Activated T-cell treated with anti-CD3 and anti-CD28 coated beads, Interleukin-2, amount 50 U/mL, for 4 hours (primary cell): ENCODE measurements around the gene ZNF106. TPM values are rescaled to one million over a fixed set of nuclear protein-coding genes. Genes with fewer than 3 reads are reported as not detected.

ENCODE experiments used
- ATAC-seq, 2 donors: fragments of 200-7000 bp; cut with Tn5 transposase; one replicate each; pipeline ENCODE4 v1.10.0; 2021
- DNase-seq: peaks from one replicate; pipeline ENCODE4 v3.0.0-alpha.2; 2020
- H3K27me3 Mint-ChIP-seq: one replicate; pipeline ENCODE4 v1.8.0; 2021; ENCODE audit warnings: low read depth, mixed read lengths
- H3K36me3 Mint-ChIP-seq: one replicate; pipeline ENCODE4 v1.8.0; 2022; ENCODE audit warnings: mixed read lengths; ENCODE audit not compliant: insufficient read depth
- H3K4me1 Mint-ChIP-seq: one replicate; pipeline ENCODE4 v1.8.0; 2021; ENCODE audit warnings: low read depth, mixed read lengths
- H3K4me3 Mint-ChIP-seq: one replicate; pipeline ENCODE4 v1.8.0; 2021; ENCODE audit warnings: mild to moderate bottlenecking, moderate library complexity, mixed read lengths
- H3K9me3 Mint-ChIP-seq: one replicate; pipeline ENCODE4 v1.8.0; 2021; ENCODE audit warnings: mixed read lengths
- total RNA-seq, 3 donors: library from RNA; stranded (reverse); gene quantifications; one replicate each; pipeline ENCODE4 v1.2.1, GENCODE V29; 2021

Gene ZNF106
- total RNA-seq, 3 donors from 2014 or later: 40.9 to 42.5 (median 41.4) TPM

- H3K9me3 Mint-ChIP-seq: peaks cover 11% of the 10 kb centered on the region
- DNase-seq (no peak), ATAC-seq (no peak)
- H3K4me3 Mint-ChIP-seq: no peak overlapping the region
- H3K27me3 Mint-ChIP-seq: no peaks in the 10 kb centered on the region
- H3K4me1 Mint-ChIP-seq: no peaks in the 10 kb centered on the region
- peaks cover 12% of the 10 kb centered on the region for H3K36me3 Mint-ChIP-seq
These were observed 112.9 kb downstream of the ZNF106 start for GRCh38 chr15:42378011-42378410.

GRCh38 chr15:42375941-42376340 lies 115.0 kb downstream of the ZNF106 start:
- ATAC-seq: no peak
- Mint-ChIP-seq H3K4me1 (no peaks in the 10 kb centered on the region), H3K36me3 (peaks cover 10% of the 10 kb centered on the region), H3K4me3 (no peak overlapping the region), H3K9me3 (peaks cover 11% of the 10 kb centered on the region), H3K27me3 (no peaks in the 10 kb centered on the region)
- DNase-seq: no peak

GRCh38 chr15:42375252-42375651 lies 115.7 kb downstream of the ZNF106 start:
- no peak for ATAC-seq
- peaks cover 10% of the 10 kb centered on the region for H3K36me3 Mint-ChIP-seq
- no peaks in the 10 kb centered on the region for H3K4me1 Mint-ChIP-seq
- no peak overlapping the region for H3K4me3 Mint-ChIP-seq
- DNase-seq: no peak
- H3K27me3 Mint-ChIP-seq: no peaks in the 10 kb centered on the region
- peaks cover 11% of the 10 kb centered on the region for H3K9me3 Mint-ChIP-seq

GRCh38 chr15:42374810-42375209 lies 116.1 kb downstream of the ZNF106 start:
- Mint-ChIP-seq H3K4me1 (no peaks in the 10 kb centered on the region), H3K27me3 (no peaks in the 10 kb centered on the region), H3K36me3 (peaks cover 10% of the 10 kb centered on the region), H3K4me3 (no peak overlapping the region), H3K9me3 (peaks cover 11% of the 10 kb centered on the region)
- ATAC-seq (no peak), DNase-seq (no peak)

- no peak overlapping the region for H3K4me3 Mint-ChIP-seq
- H3K4me1 Mint-ChIP-seq: no peaks in the 10 kb centered on the region
- H3K9me3 Mint-ChIP-seq: peaks cover 11% of the 10 kb centered on the region
- peaks cover 5% of the 10 kb centered on the region for H3K36me3 Mint-ChIP-seq
- DNase-seq: no peak
- no peak for ATAC-seq
- no peaks in the 10 kb centered on the region for H3K27me3 Mint-ChIP-seq
These were observed 117.0 kb downstream of the ZNF106 start for GRCh38 chr15:42373936-42374335.

- H3K9me3 Mint-ChIP-seq: peaks cover 11% of the 10 kb centered on the region
- H3K27me3 Mint-ChIP-seq: no peaks in the 10 kb centered on the region
- no peak overlapping the region for H3K4me3 Mint-ChIP-seq
- no peaks in the 10 kb centered on the region for H3K4me1 Mint-ChIP-seq
- peaks cover 3% of the 10 kb centered on the region for H3K36me3 Mint-ChIP-seq
- ATAC-seq (no peak), DNase-seq (no peak)
These were observed 117.7 kb downstream of the ZNF106 start for GRCh38 chr15:42373274-42373673.

GRCh38 chr15:42371096-42371495 lies 119.8 kb downstream of the ZNF106 start:
- no peaks in the 10 kb centered on the region for H3K36me3 Mint-ChIP-seq
- ATAC-seq (no peak), DNase-seq (no peak)
- no peaks in the 10 kb centered on the region for H3K27me3 Mint-ChIP-seq
- H3K4me1 Mint-ChIP-seq: no peaks in the 10 kb centered on the region
- no peaks in the 10 kb centered on the region for H3K9me3 Mint-ChIP-seq
- H3K4me3 Mint-ChIP-seq: no peak overlapping the region

GRCh38 chr15:42368096-42368495 lies 122.8 kb downstream of the ZNF106 start:
- Mint-ChIP-seq H3K27me3 (no peaks in the 10 kb centered on the region), H3K36me3 (no peaks in the 10 kb centered on the region), H3K4me3 (no peak overlapping the region), H3K4me1 (no peaks in the 10 kb centered on the region), H3K9me3 (no peaks in the 10 kb centered on the region)
- no peak for DNase-seq
- no peak for ATAC-seq

- H3K4me3 Mint-ChIP-seq: no peak overlapping the region
- ATAC-seq (no peak), DNase-seq (no peak)
- H3K4me1 Mint-ChIP-seq: no peaks in the 10 kb centered on the region
- H3K27me3 Mint-ChIP-seq: no peaks in the 10 kb centered on the region
- no peaks in the 10 kb centered on the region for H3K36me3 Mint-ChIP-seq
- no peaks in the 10 kb centered on the region for H3K9me3 Mint-ChIP-seq
These were observed 123.9 kb downstream of the ZNF106 start for GRCh38 chr15:42367041-42367440.

GRCh38 chr15:42365921-42366550 lies 124.9 kb downstream of the ZNF106 start:
- H3K4me1 Mint-ChIP-seq: no peaks in the 10 kb centered on the region
- DNase-seq (no peak), ATAC-seq (no peak)
- H3K36me3 Mint-ChIP-seq: no peaks in the 10 kb centered on the region
- H3K4me3 Mint-ChIP-seq: no peak overlapping the region
- H3K9me3 Mint-ChIP-seq: no peaks in the 10 kb centered on the region
- no peaks in the 10 kb centered on the region for H3K27me3 Mint-ChIP-seq

- Mint-ChIP-seq H3K4me3 (no peak overlapping the region), H3K9me3 (no peaks in the 10 kb centered on the region), H3K4me1 (no peaks in the 10 kb centered on the region), H3K36me3 (peaks cover 2% of the 10 kb centered on the region), H3K27me3 (no peaks in the 10 kb centered on the region)
- no peak for ATAC-seq
- DNase-seq: no peak
These were observed 126.4 kb downstream of the ZNF106 start for GRCh38 chr15:42364529-42364928.

- no peak overlapping the region for H3K4me3 Mint-ChIP-seq
- no peaks in the 10 kb centered on the region for H3K9me3 Mint-ChIP-seq
- H3K27me3 Mint-ChIP-seq: no peaks in the 10 kb centered on the region
- H3K36me3 Mint-ChIP-seq: peaks cover 5% of the 10 kb centered on the region
- H3K4me1 Mint-ChIP-seq: no peaks in the 10 kb centered on the region
- DNase-seq: no peak
- ATAC-seq: no peak
These were observed 127.0 kb downstream of the ZNF106 start for GRCh38 chr15:42363942-42364341.

GRCh38 chr15:42363487-42363886 lies 127.5 kb downstream of the ZNF106 start:
- DNase-seq (no peak), ATAC-seq (no peak)
- H3K36me3 Mint-ChIP-seq: peaks cover 5% of the 10 kb centered on the region
- H3K9me3 Mint-ChIP-seq: no peaks in the 10 kb centered on the region
- H3K4me3 Mint-ChIP-seq: no peak overlapping the region
- H3K4me1 Mint-ChIP-seq: no peaks in the 10 kb centered on the region
- no peaks in the 10 kb centered on the region for H3K27me3 Mint-ChIP-seq
